22Rv1 (cell line): ENCODE results near the gene LRRC49.
"Not testable (repeated sequence)": the region's sequence is repeated elsewhere in the genome, so short reads cannot be mapped to it uniquely, and the experiment has no call there.

Source experiments
- H3K27ac ChIP-seq: fragments of 450-650 bp; 2 replicates; pipeline ENCODE4 v1.5.1; 2017
- CTCF ChIP-seq: fragments of 450-650 bp; IDR thresholded peaks from 2 replicates; pipeline ENCODE4 v1.5.1; 2017; ENCODE audit warnings: mild to moderate bottlenecking
- ZFX ChIP-seq: fragments of 450-650 bp; IDR thresholded peaks from 2 replicates; pipeline ENCODE4 v1.6.1; 2017; ENCODE audit warnings: antibody characterized with exemption, borderline replicate concordance

The LRRC49 gene

GRCh38 chr15:70967646-70968045 lies 75.0 kb downstream of the LRRC49 start:
- no peak overlapping the region for H3K27ac ChIP-seq
- no peak for TF ChIP-seq CTCF
- no peak for TF ChIP-seq ZFX

- TF ChIP-seq CTCF = peak; percentile 63
- TF ChIP-seq ZFX = no peak
- H3K27ac ChIP-seq = no peak overlapping the region
These were observed 81.6 kb downstream of the LRRC49 start for GRCh38 chr15:70974004-70974832.

- TF ChIP-seq ZFX = no peak
- no peak for TF ChIP-seq CTCF
- no peak overlapping the region for H3K27ac ChIP-seq
These were observed 84.2 kb downstream of the LRRC49 start for GRCh38 chr15:70976851-70977250.

GRCh38 chr15:70995383-70995970 lies 102.9 kb downstream of the LRRC49 start:
- TF ChIP-seq CTCF (no peak), ZFX (no peak)
- H3K27ac ChIP-seq = no peak overlapping the region

GRCh38 chr15:70998319-70998718 lies 105.7 kb downstream of the LRRC49 start:
- no peak for TF ChIP-seq CTCF
- TF ChIP-seq ZFX = no peak
- H3K27ac ChIP-seq = no peak overlapping the region

GRCh38 chr15:71002316-71002715 lies 109.7 kb downstream of the LRRC49 start:
- no peak for TF ChIP-seq ZFX
- TF ChIP-seq CTCF = no peak
- H3K27ac ChIP-seq = no peak overlapping the region

GRCh38 chr15:71003319-71003718 lies 110.7 kb downstream of the LRRC49 start:
- no peak for TF ChIP-seq ZFX
- TF ChIP-seq CTCF = no peak

GRCh38 chr15:71004506-71004905 lies 111.9 kb downstream of the LRRC49 start:
- H3K27ac ChIP-seq = not testable (repeated sequence)

More at GRCh38 chr15:71003319-71003718, 110.7 kb downstream of the LRRC49 start:
- H3K27ac ChIP-seq = no peak overlapping the region
